H9 (cell line): Measurements from ENCODE around the gene GYS1. TPM values are rescaled to one million over a fixed set of nuclear protein-coding genes. Genes with fewer than 3 reads are reported as not detected.

Experiments
- DNase-seq: peaks from one replicate; pipeline ENCODE4 v3.0.0-alpha.2; 2017
- H2AFZ ChIP-seq: one replicate; pipeline ENCODE4 v1.6.1; 2013; ENCODE audit warnings: mild to moderate bottlenecking, low read length, control low read depth, moderate library complexity
- H2AK5ac ChIP-seq: 2 replicates; pipeline ENCODE4 v1.6.1; 2013; ENCODE audit warnings: low read length, control low read depth, mixed read lengths; ENCODE audit not compliant: insufficient read length
- H2BK120ac ChIP-seq: one replicate; pipeline ENCODE4 v1.6.1; 2013; ENCODE audit warnings: low read depth, mild to moderate bottlenecking, low read length, control low read depth, inconsistent platforms; ENCODE audit not compliant: poor library complexity, severe bottlenecking
- H2BK12ac ChIP-seq: 2 replicates; pipeline ENCODE4 v1.6.1; 2013; ENCODE audit warnings: low read length, control low read depth, mixed read lengths, low read depth; ENCODE audit not compliant: insufficient read length
- H2BK15ac ChIP-seq: 2 replicates; pipeline ENCODE4 v1.6.1; 2013; ENCODE audit warnings: low read depth, low read length, control low read depth
- H2BK20ac ChIP-seq: one replicate; pipeline ENCODE4 v1.6.1; 2013; ENCODE audit warnings: low read depth, mild to moderate bottlenecking, low read length, control low read depth, inconsistent platforms; ENCODE audit not compliant: poor library complexity, severe bottlenecking
- H2BK5ac ChIP-seq: 2 replicates; pipeline ENCODE4 v1.6.1; 2013; ENCODE audit warnings: low read length, control low read depth, mixed read lengths; ENCODE audit not compliant: insufficient read length
- H3K14ac ChIP-seq: 2 replicates; pipeline ENCODE4 v1.6.1; 2013; ENCODE audit warnings: low read length, control low read depth; ENCODE audit not compliant: insufficient read depth
- H3K18ac ChIP-seq: 2 replicates; pipeline ENCODE4 v1.6.1; 2013; ENCODE audit warnings: low read depth, mild to moderate bottlenecking, mixed read lengths, low read length, control low read depth; ENCODE audit not compliant: insufficient read length
- H3K23ac ChIP-seq: 2 replicates; pipeline ENCODE4 v1.6.1; 2013; ENCODE audit warnings: low read length, control low read depth, mixed read lengths, low read depth; ENCODE audit not compliant: insufficient read length
- H3K23me2 ChIP-seq: 2 replicates; pipeline ENCODE4 v1.6.1; 2013; ENCODE audit warnings: low read depth, mild to moderate bottlenecking, mixed read lengths, low read length, control low read depth; ENCODE audit not compliant: insufficient read length, poor library complexity, severe bottlenecking
- H3K27ac ChIP-seq: 2 replicates; pipeline ENCODE4 v1.5.1; 2013; ENCODE audit warnings: low read length, control low read depth, mixed read lengths, low read depth; ENCODE audit not compliant: insufficient read length
- H3K27me3 ChIP-seq: 2 replicates; pipeline ENCODE4 v1.6.1; 2013; ENCODE audit warnings: low read length, control low read depth, inconsistent platforms; ENCODE audit not compliant: insufficient read depth
- H3K4ac ChIP-seq: 2 replicates; pipeline ENCODE4 v1.6.1; 2013; ENCODE audit warnings: low read depth, mild to moderate bottlenecking, control low read depth, inconsistent platforms, low read length, moderate library complexity
- H3K4me1 ChIP-seq: 2 replicates; pipeline ENCODE4 v1.6.1; 2013; ENCODE audit warnings: low read length, control low read depth, inconsistent platforms; ENCODE audit not compliant: insufficient read depth
- H3K4me2 ChIP-seq: 2 replicates; pipeline ENCODE4 v1.6.1; 2013; ENCODE audit warnings: low read length, control low read depth, mixed read lengths; ENCODE audit not compliant: insufficient read length, insufficient read depth
- H3K56ac ChIP-seq: 2 replicates; pipeline ENCODE4 v1.6.1; 2013; ENCODE audit warnings: low read depth, mild to moderate bottlenecking, mixed read lengths, low read length, control low read depth; ENCODE audit not compliant: insufficient read length
- H3K79me1 ChIP-seq: 2 replicates; pipeline ENCODE4 v1.6.1; 2013; ENCODE audit warnings: low read depth, mild to moderate bottlenecking, moderate library complexity, low read length, control low read depth, inconsistent platforms; ENCODE audit not compliant: insufficient read depth, poor library complexity, severe bottlenecking
- H3K79me2 ChIP-seq: 2 replicates; pipeline ENCODE4 v1.6.1; 2013; ENCODE audit warnings: low read length, control low read depth, inconsistent platforms; ENCODE audit not compliant: insufficient read depth
- H3K9ac ChIP-seq: 2 replicates; pipeline ENCODE4 v1.6.1; 2013; ENCODE audit warnings: low read length, control low read depth, mixed read lengths; ENCODE audit not compliant: insufficient read length; ENCODE audit errors: extremely low read depth
- H3K9me3 ChIP-seq: one replicate; pipeline ENCODE4 v1.6.1; 2013; ENCODE audit warnings: low read depth, low read length, inconsistent platforms; ENCODE audit not compliant: control insufficient read depth
- H3T11ph ChIP-seq: one replicate; pipeline ENCODE4 v1.6.1; 2013; ENCODE audit warnings: mild to moderate bottlenecking, low read length, control low read depth, inconsistent platforms
- H4K20me1 ChIP-seq: one replicate; pipeline ENCODE4 v1.6.1; 2013; ENCODE audit not compliant: control insufficient read depth, insufficient read length, insufficient read depth
- H4K5ac ChIP-seq: 2 replicates; pipeline ENCODE4 v1.6.1; 2013; ENCODE audit warnings: low read depth, mild to moderate bottlenecking, mixed read lengths, low read length, control low read depth; ENCODE audit not compliant: insufficient read length
- H4K8ac ChIP-seq: replicated peaks from 2 replicates; pipeline ENCODE4 v1.6.1; 2013; ENCODE audit warnings: low read length, control low read depth, mixed read lengths, low read depth; ENCODE audit not compliant: insufficient read length
- H4K91ac ChIP-seq: 2 replicates; pipeline ENCODE4 v1.6.1; 2013; ENCODE audit warnings: low read depth, mild to moderate bottlenecking, moderate library complexity, mixed read lengths, low read length, control low read depth; ENCODE audit not compliant: insufficient read length
- H3K27ac Mint-ChIP-seq, 3 experiments: 2 replicates in 2 of 3; 3 replicates in 1 of 3; pipeline ENCODE4 v1.8.0; 2020 to 2021; ENCODE audit warnings: mixed read lengths in 3 of 3, mild to moderate bottlenecking in 1 of 3, moderate library complexity in 1 of 3
- H3K27me3 Mint-ChIP-seq: 2 replicates; pipeline ENCODE4 v1.8.0; 2021; ENCODE audit warnings: low read depth, mild to moderate bottlenecking, moderate library complexity, mixed read lengths
- H3K36me3 Mint-ChIP-seq, 3 experiments: 2 replicates in 2 of 3; 3 replicates in 1 of 3; pipeline ENCODE4 v1.8.0; 2020 to 2021; ENCODE audit warnings: low read depth in 3 of 3, mixed read lengths in 3 of 3; ENCODE audit not compliant: insufficient read depth in 1 of 3
- H3K4me1 Mint-ChIP-seq, 2 experiments: 2 replicates each; pipeline ENCODE4 v1.8.0; 2020; ENCODE audit warnings: mixed read lengths in 2 of 2
- H3K4me3 Mint-ChIP-seq, 2 experiments: 2 replicates in 1 of 2; 3 replicates in 1 of 2; pipeline ENCODE4 v1.8.0; 2020 to 2021; ENCODE audit warnings: mild to moderate bottlenecking in 2 of 2, mixed read lengths in 2 of 2, moderate library complexity in 1 of 2
- H3K9me3 Mint-ChIP-seq, 2 experiments: 2 replicates in 1 of 2; 3 replicates in 1 of 2; pipeline ENCODE4 v1.8.0; 2020; ENCODE audit warnings: mild to moderate bottlenecking in 2 of 2, mixed read lengths in 2 of 2, moderate library complexity in 1 of 2
- WGBS: extraction: QIAGEN DNeasy Blood & Tissue Kit; methylation state at CpG from one replicate; pipeline ENCODE4 v1.1.7; 2013; ENCODE audit warnings: missing lambda C conversion rate, low lambda C conversion rate, mixed read lengths; ENCODE audit not compliant: insufficient read length; ENCODE audit errors: extremely low coverage; 5-methylcytosine and 5-hydroxymethylcytosine counted together
- total RNA-seq: library from RNA; stranded (reverse); gene quantifications from 2 replicates; pipeline ENCODE4 v1.2.1, GENCODE V29; 2021
- TF ChIP-seq, protein P1 (sequence below): fragments of 200-600 bp; sonication (generic); conservative IDR thresholded peaks from 3 replicates; pipeline ENCODE4 v1.8.0; 2021; ENCODE audit warnings: antibody characterized with exemption, mild to moderate bottlenecking

The GYS1 gene
- total RNA-seq, 1 experiment from 2014 or later = 44.3 TPM

DNA sequence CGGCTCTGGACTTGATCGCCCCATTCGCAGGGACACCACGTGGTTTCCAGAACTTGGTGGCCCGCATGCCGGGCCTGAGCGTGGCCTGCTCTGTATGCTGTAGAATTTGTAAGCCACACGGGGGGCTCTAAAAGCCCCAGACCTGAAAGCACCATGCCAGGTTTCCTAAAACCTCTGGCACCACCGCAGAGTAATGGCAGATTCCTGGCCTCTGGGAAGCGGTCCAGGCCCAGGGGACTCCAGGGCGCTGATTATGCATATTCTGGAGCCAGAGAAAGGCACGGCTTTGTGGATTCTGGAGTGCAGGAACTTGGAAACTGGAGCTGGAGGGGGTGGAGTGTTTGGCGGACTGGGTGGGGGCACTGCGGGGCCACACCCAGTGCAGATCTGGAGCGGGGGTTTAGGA, 24.3 kb downstream of the GYS1 start:
- H3T11ph ChIP-seq = no peak overlapping the region
- H3K79me2 ChIP-seq = no peaks in the 10 kb centered on the region
- H4K8ac ChIP-seq = no peak overlapping the region
- peaks cover 21 to 40% of the 10 kb centered on the region in 2 experiments for H3K4me1 Mint-ChIP-seq
- no peak overlapping the region for H3K4ac ChIP-seq
- no peak overlapping the region for H4K91ac ChIP-seq
- no peak overlapping the region for H2BK12ac ChIP-seq
- H3K27ac Mint-ChIP-seq = no peak overlapping the region
- peaks cover 0 to 5% of the 10 kb centered on the region in 2 experiments; a peak in 1 of 5 replicates for H3K9me3 Mint-ChIP-seq
- no peak overlapping the region for H3K9ac ChIP-seq
- no peak overlapping the region for H2BK20ac ChIP-seq
- H3K4me2 ChIP-seq = no peak overlapping the region
- H2AFZ ChIP-seq = no peak overlapping the region
- H4K5ac ChIP-seq = no peak overlapping the region
- no peak overlapping the region for H2BK120ac ChIP-seq
- H2AK5ac ChIP-seq = no peak overlapping the region
- H3K27ac ChIP-seq = no peak overlapping the region
- no peak overlapping the region for H3K23ac ChIP-seq
- H3K14ac ChIP-seq = no peak overlapping the region
- H3K4me3 Mint-ChIP-seq = no peak overlapping the region
- H3K4me1 ChIP-seq = no peaks in the 10 kb centered on the region
- no peaks in the 10 kb centered on the region for H3K79me1 ChIP-seq
- no peak overlapping the region for H3K18ac ChIP-seq
- no peak overlapping the region for H2BK15ac ChIP-seq
- H2BK5ac ChIP-seq = no peak overlapping the region
- H3K27me3 Mint-ChIP-seq = peaks cover 2% of the 10 kb centered on the region; the same call in 1 of the 2 replicates
- H4K20me1 ChIP-seq = peaks cover 3% of the 10 kb centered on the region
- no CpG with 5 or more reads among the region's 15 CpGs for WGBS
- H3K9me3 ChIP-seq = no peaks in the 10 kb centered on the region
- peaks cover 13% of the 10 kb centered on the region for H3K23me2 ChIP-seq
- H3K56ac ChIP-seq = no peak overlapping the region
- TF ChIP-seq, protein P1, sequence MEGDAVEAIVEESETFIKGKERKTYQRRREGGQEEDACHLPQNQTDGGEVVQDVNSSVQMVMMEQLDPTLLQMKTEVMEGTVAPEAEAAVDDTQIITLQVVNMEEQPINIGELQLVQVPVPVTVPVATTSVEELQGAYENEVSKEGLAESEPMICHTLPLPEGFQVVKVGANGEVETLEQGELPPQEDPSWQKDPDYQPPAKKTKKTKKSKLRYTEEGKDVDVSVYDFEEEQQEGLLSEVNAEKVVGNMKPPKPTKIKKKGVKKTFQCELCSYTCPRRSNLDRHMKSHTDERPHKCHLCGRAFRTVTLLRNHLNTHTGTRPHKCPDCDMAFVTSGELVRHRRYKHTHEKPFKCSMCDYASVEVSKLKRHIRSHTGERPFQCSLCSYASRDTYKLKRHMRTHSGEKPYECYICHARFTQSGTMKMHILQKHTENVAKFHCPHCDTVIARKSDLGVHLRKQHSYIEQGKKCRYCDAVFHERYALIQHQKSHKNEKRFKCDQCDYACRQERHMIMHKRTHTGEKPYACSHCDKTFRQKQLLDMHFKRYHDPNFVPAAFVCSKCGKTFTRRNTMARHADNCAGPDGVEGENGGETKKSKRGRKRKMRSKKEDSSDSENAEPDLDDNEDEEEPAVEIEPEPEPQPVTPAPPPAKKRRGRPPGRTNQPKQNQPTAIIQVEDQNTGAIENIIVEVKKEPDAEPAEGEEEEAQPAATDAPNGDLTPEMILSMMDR = no peak
- no peaks in the 10 kb centered on the region for H3K27me3 ChIP-seq
- peaks cover 37 to 57% (median 55%) of the 10 kb centered on the region in 3 experiments; a peak in 6 of 7 replicates for H3K36me3 Mint-ChIP-seq
- DNase-seq = no peak
